HepG2 (cell line): ENCODE data around the gene GSTA1. TPM values are rescaled to one million over a fixed set of nuclear protein-coding genes. Genes with fewer than 3 reads are reported as not detected.

Source experiments
- BRF2 ChIP-seq: sonication (generic); formaldehyde crosslinking; IDR thresholded peaks from 2 replicates; pipeline ENCODE4 v1.8.1; 2022; ENCODE audit warnings: mild to moderate bottlenecking, missing genetic modification reagents
- CHD2 ChIP-seq: IDR thresholded peaks from 2 replicates; pipeline ENCODE4 v1.6.1; 2011; ENCODE audit warnings: low read depth, low read length, improper control_type of control experiment
- DPF2 ChIP-seq: sonication (generic); formaldehyde crosslinking; IDR thresholded peaks from 2 replicates; pipeline ENCODE4 v1.4.0; 2020; ENCODE audit warnings: mild to moderate bottlenecking, low read depth, missing genetic modification reagents, borderline replicate concordance
- FOXJ3 ChIP-seq: sonication (generic); formaldehyde crosslinking; IDR thresholded peaks from 2 replicates; pipeline ENCODE4 v1.4.0; 2020; ENCODE audit warnings: missing genetic modification reagents, mild to moderate bottlenecking, borderline replicate concordance
- GTF2F1 ChIP-seq: fragments of 150-350 bp; IDR thresholded peaks from 2 replicates; pipeline ENCODE4 v1.6.1; 2014; ENCODE audit warnings: low read length
- JUNB ChIP-seq: sonication (generic); formaldehyde crosslinking; IDR thresholded peaks from 2 replicates; pipeline ENCODE4 v1.8.0; 2022; ENCODE audit warnings: missing genetic modification reagents, mild to moderate bottlenecking, borderline replicate concordance
- KDM6A ChIP-seq: IDR thresholded peaks from 2 replicates; pipeline ENCODE4 v1.6.1; 2016; ENCODE audit warnings: low read depth
- KLF9 ChIP-seq: IDR thresholded peaks from 2 replicates; pipeline ENCODE4 v1.6.1; 2016; ENCODE audit warnings: low read depth
- PCBP1 ChIP-seq: fragments of 200-400 bp; formaldehyde crosslinking; IDR thresholded peaks from 2 replicates; pipeline ENCODE4 v1.6.1; 2017; ENCODE audit warnings: mild to moderate bottlenecking, low read depth, low read length, borderline replicate concordance
- RORA ChIP-seq: sonication (generic); formaldehyde crosslinking; IDR thresholded peaks from 2 replicates; pipeline ENCODE4 v1.5.0; 2020; ENCODE audit warnings: mild to moderate bottlenecking, missing genetic modification reagents, moderate library complexity
- SATB2 ChIP-seq: sonication (generic); formaldehyde crosslinking; IDR thresholded peaks from 2 replicates; pipeline ENCODE4 v1.5.0; 2020; ENCODE audit warnings: missing genetic modification reagents
- SMC3 ChIP-seq: IDR thresholded peaks from 2 replicates; pipeline ENCODE4 v1.6.1; 2011; ENCODE audit warnings: low read length, improper control_type of control experiment
- ZFP62 ChIP-seq: sonication (generic); formaldehyde crosslinking; IDR thresholded peaks from 2 replicates; pipeline ENCODE4 v1.4.0; 2020; ENCODE audit warnings: missing genetic modification reagents
- ZFX ChIP-seq: sonication (generic); formaldehyde crosslinking; IDR thresholded peaks from 2 replicates; pipeline ENCODE4 v1.4.0; 2020; ENCODE audit warnings: mild to moderate bottlenecking, low read depth, missing genetic modification reagents, moderate library complexity
- ZNF20 ChIP-seq: sonication (generic); formaldehyde crosslinking; IDR thresholded peaks from 2 replicates; pipeline ENCODE4 v1.4.0; 2020; ENCODE audit warnings: mild to moderate bottlenecking, moderate library complexity, missing genetic modification reagents
- ZNF546 ChIP-seq: sonication (generic); formaldehyde crosslinking; conservative IDR thresholded peaks from 2 replicates; pipeline ENCODE4 v1.8.1; 2023; ENCODE audit warnings: mild to moderate bottlenecking, missing genetic modification reagents
- ZNF672 ChIP-seq: sonication (generic); formaldehyde crosslinking; IDR thresholded peaks from 2 replicates; pipeline ENCODE4 v1.8.1; 2022; ENCODE audit warnings: missing genetic modification reagents
- ZNF746 ChIP-seq: sonication (generic); formaldehyde crosslinking; IDR thresholded peaks from 2 replicates; pipeline ENCODE4 v1.8.0; 2022; ENCODE audit warnings: mild to moderate bottlenecking, missing genetic modification reagents
- ZNF749 ChIP-seq: sonication (generic); formaldehyde crosslinking; IDR thresholded peaks from 2 replicates; pipeline ENCODE4 v1.8.0; 2022; ENCODE audit warnings: mild to moderate bottlenecking, missing genetic modification reagents, moderate library complexity, borderline replicate concordance
- ZNF75D ChIP-seq: sonication (generic); formaldehyde crosslinking; IDR thresholded peaks from 2 replicates; pipeline ENCODE4 v1.8.1; 2023; ENCODE audit warnings: missing genetic modification reagents, mild to moderate bottlenecking, borderline replicate concordance
- ZNF768 ChIP-seq: sonication (generic); formaldehyde crosslinking; IDR thresholded peaks from 2 replicates; pipeline ENCODE4 v1.4.0; 2020; ENCODE audit warnings: missing genetic modification reagents
- ZNF839 ChIP-seq: sonication (generic); formaldehyde crosslinking; IDR thresholded peaks from 2 replicates; pipeline ENCODE4 v1.4.0; 2020; ENCODE audit warnings: missing genetic modification reagents, mild to moderate bottlenecking, borderline replicate concordance
- polyA plus RNA-seq, 8 experiments: library from polyadenylated mRNA; depleted of rRNA in 3 of 8; stranded (reverse) in 7 of 8; unstranded in 1 of 8; fragments of >200 nt; fragmentation: Illumina TruSeq in 4 of 8; extraction: Trizol in 4 of 8; gene quantifications; 2 replicates each; pipeline versions ENCODE4 v1.2.1 to v1.2.3, GENCODE V29; 2011 to 2016; ENCODE audit warnings: low read depth in 4 of 8, missing spikeins in 1 of 8, mixed read lengths in 1 of 8; ENCODE audit not compliant: insufficient read depth in 1 of 8
- total RNA-seq, 5 experiments: library from RNA; depleted of rRNA; stranded (reverse); fragments of >200 nt; fragmentation: Illumina TruSeq; extraction: Trizol; gene quantifications; 2 replicates each; pipeline ENCODE4 v1.2.3, GENCODE V29; 2016; ENCODE audit warnings: low read depth in 1 of 5
- TF ChIP-seq, protein P1 (sequence below): IDR thresholded peaks from 2 replicates; pipeline ENCODE4 v1.6.1; 2016; ENCODE audit warnings: mild to moderate bottlenecking, missing biosample characterization, missing genetic modification reagents
- TF ChIP-seq, protein P2 (sequence below): sonication (generic); formaldehyde crosslinking; IDR thresholded peaks from 2 replicates; pipeline ENCODE4 v1.8.0; 2022; ENCODE audit warnings: mild to moderate bottlenecking, missing genetic modification reagents, borderline replicate concordance
- TF ChIP-seq, protein P3 (sequence below): sonication (generic); formaldehyde crosslinking; IDR thresholded peaks from 2 replicates; pipeline ENCODE4 v1.5.1; 2020; ENCODE audit warnings: mild to moderate bottlenecking, missing genetic modification reagents, moderate library complexity

GSTA1 gene
- total and polyA plus RNA-seq, 2 of the 13 experiments (the other 11 are each of a cell fraction or from before 2014, with no cell fraction given): 6.2 to 282 TPM

DNA sequence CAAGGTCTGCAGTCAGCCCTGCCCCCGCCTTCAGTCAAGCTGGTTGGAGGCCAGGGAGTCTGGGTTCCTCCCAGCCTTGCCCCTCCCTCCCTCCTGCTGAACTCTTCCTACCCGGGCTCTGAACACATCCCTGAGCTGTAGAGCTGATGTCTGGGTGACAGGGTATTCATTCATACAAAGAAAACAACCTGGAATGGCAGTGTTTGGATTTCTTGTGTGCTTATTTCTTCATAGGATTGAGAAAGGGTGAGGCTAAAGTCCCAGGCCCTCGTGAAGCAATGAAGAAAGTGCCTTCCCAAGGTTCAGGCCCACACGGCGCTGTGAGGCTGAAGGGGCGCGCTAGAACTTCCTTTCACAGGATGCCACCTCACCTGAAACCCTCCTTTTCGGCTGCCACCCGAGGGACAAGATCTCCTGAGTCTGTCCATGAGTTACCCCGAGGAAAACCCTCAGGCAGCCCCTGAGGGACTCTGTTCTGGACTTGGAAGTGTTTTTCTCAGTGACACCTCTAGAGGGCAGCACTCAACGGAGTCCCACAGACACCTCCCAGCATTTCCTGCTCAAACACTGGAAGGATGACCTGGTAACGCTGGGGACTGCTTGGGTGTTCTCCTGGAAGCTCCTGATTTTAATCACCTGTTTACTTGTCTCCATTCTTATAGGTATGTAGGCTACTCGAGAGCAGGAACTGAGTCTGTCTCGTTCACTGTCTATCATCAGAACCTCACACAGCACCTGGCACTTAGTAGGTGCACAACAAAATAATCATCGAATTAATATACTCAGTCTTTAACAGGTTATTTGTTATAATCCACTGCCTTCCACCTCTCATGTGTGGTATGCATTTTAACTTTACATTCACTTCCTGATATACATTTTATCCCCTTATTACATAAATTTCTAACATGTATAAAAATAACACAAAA is 11.8 kb upstream of the GSTA1 start (continued):
- peak; percentile 64; the same call in 1 of the 2 replicates for TF ChIP-seq BRF2 (CRISPR knock-in tag)
- peak; percentile 76; the same call in 1 of the 2 replicates for TF ChIP-seq KDM6A (CRISPR knock-in tag)
- TF ChIP-seq ZNF672: no peak
- TF ChIP-seq ZNF749 (CRISPR knock-in tag): no peak
- TF ChIP-seq KLF9 (CRISPR knock-in tag): no peak
- TF ChIP-seq RORA: no peak
- no peak for TF ChIP-seq ZNF746 (CRISPR knock-in tag)
- peak; percentile 73 for TF ChIP-seq ZFX (CRISPR knock-in tag)
- no peak for TF ChIP-seq SATB2 (CRISPR knock-in tag)
- TF ChIP-seq ZNF546 (CRISPR knock-in tag): no peak
- TF ChIP-seq PCBP1: no peak
- no peak for TF ChIP-seq ZNF75D (CRISPR knock-in tag)
- no peak for TF ChIP-seq ZNF20
- TF ChIP-seq JUNB (CRISPR knock-in tag): no peak
- peak; percentile 80; the same call in 1 of the 2 replicates for TF ChIP-seq DPF2 (CRISPR knock-in tag)
- TF ChIP-seq, protein P1, sequence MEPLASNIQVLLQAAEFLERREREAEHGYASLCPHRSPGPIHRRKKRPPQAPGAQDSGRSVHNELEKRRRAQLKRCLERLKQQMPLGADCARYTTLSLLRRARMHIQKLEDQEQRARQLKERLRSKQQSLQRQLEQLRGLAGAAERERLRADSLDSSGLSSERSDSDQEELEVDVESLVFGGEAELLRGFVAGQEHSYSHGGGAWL (CRISPR knock-in tag): no peak
- TF ChIP-seq, protein P2, sequence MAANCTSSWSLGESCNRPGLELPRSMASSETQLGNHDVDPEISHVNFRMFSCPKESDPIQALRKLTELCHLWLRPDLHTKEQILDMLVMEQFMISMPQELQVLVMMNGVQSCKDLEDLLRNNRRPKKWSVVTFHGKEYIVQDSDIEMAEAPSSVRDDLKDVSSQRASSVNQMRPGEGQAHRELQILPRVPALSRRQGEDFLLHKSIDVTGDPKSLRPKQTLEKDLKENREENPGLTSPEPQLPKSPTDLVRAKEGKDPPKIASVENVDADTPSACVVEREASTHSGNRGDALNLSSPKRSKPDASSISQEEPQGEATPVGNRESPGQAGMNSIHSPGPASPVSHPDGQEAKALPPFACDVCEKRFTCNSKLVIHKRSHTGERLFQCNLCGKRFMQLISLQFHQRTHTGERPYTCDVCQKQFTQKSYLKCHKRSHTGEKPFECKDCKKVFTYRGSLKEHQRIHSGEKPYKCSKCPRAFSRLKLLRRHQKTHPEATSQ (CRISPR knock-in tag): peak; percentile 92; the same call in 1 of the 2 replicates
- TF ChIP-seq, protein P3, sequence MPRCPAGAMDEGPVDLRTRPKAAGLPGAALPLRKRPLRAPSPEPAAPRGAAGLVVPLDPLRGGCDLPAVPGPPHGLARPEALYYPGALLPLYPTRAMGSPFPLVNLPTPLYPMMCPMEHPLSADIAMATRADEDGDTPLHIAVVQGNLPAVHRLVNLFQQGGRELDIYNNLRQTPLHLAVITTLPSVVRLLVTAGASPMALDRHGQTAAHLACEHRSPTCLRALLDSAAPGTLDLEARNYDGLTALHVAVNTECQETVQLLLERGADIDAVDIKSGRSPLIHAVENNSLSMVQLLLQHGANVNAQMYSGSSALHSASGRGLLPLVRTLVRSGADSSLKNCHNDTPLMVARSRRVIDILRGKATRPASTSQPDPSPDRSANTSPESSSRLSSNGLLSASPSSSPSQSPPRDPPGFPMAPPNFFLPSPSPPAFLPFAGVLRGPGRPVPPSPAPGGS (CRISPR knock-in tag): peak; percentile 52; the same call in 1 of the 2 replicates
- no peak for TF ChIP-seq GTF2F1
- no peak for TF ChIP-seq CHD2
- TF ChIP-seq SMC3: peak; percentile 54; the same call in 1 of the 2 replicates
- no peak for TF ChIP-seq ZFP62
- TF ChIP-seq ZNF839 (CRISPR knock-in tag): peak; percentile 86; the same call in 1 of the 2 replicates
- TF ChIP-seq ZNF768: 0 out of 2 replicates have a peak, but pooled peaks have one; percentile 7
- peak; percentile 92 for TF ChIP-seq FOXJ3 (CRISPR knock-in tag)
